H1 (cell line): ENCODE results near the gene CACNA1B. TPM values are rescaled to one million over a fixed set of nuclear protein-coding genes. Genes with fewer than 3 reads are reported as not detected.

Experiments used
- CTCF ChIA-PET: fragments of 300-600 bp; sonication (Branson Sonifier 250); formaldehyde crosslinking; loops from one replicate; lab custom pipeline; 2021; ENCODE audit not compliant: partially characterized antibody; lab: Charles Lee
- POLR2A ChIA-PET: fragments of 300-600 bp; sonication (Branson Sonifier 250); formaldehyde crosslinking; loops from one replicate; lab custom pipeline; 2021; ENCODE audit warnings: inconsistent platforms; ENCODE audit not compliant: partially characterized antibody; lab: Charles Lee
- DNase-seq, 2 experiments: peaks; one replicate each; pipeline versions ENCODE4 v3.0.0 to v3.0.0-alpha.2; 2010 to 2022; ENCODE audit warnings: low spot score in 2 of 2, low read depth in 1 of 2, mixed read lengths in 1 of 2
- FAIRE-seq: peaks from 2 replicates; lab custom pipeline; 2011; peaks lifted over from hg19 to GRCh38; lab: Jason Lieb, UNC
- H2AFZ ChIP-seq: 2 replicates; pipeline ENCODE4 v1.8.1; 2012; ENCODE audit warnings: low read length, inconsistent platforms
- H2AK5ac ChIP-seq: 2 replicates; pipeline ENCODE4 v1.6.1; 2013; ENCODE audit warnings: low read depth, low read length
- H2BK120ac ChIP-seq: replicated peaks from 2 replicates; pipeline ENCODE3; 2013; ENCODE audit warnings: low read depth, low read length, inconsistent platforms
- H2BK12ac ChIP-seq: 2 replicates; pipeline ENCODE4 v1.6.1; 2013; ENCODE audit warnings: low read depth, low read length
- H2BK15ac ChIP-seq: 2 replicates; pipeline ENCODE4 v1.6.1; 2013; ENCODE audit warnings: low read length
- H2BK20ac ChIP-seq: 2 replicates; pipeline ENCODE4 v1.6.1; 2013; ENCODE audit warnings: low read length
- H2BK5ac ChIP-seq: 2 replicates; pipeline ENCODE4 v1.6.1; 2013; ENCODE audit warnings: low read depth, low read length
- H3K14ac ChIP-seq: 2 replicates; pipeline ENCODE4 v1.6.1; 2013; ENCODE audit warnings: inconsistent platforms; ENCODE audit not compliant: insufficient read length
- H3K18ac ChIP-seq: 2 replicates; pipeline ENCODE4 v1.6.1; 2013; ENCODE audit warnings: low read length; ENCODE audit errors: extremely low read depth
- H3K23ac ChIP-seq: 2 replicates; pipeline ENCODE4 v1.6.1; 2013; ENCODE audit warnings: inconsistent platforms; ENCODE audit not compliant: insufficient read length
- H3K23me2 ChIP-seq: 2 replicates; pipeline ENCODE4 v1.6.1; 2013; ENCODE audit warnings: low read depth, low read length
- H3K27ac ChIP-seq: 2 replicates; pipeline ENCODE4 v1.6.1; 2011; ENCODE audit warnings: low read depth, low read length, inconsistent platforms
- H3K27me3 ChIP-seq, 4 experiments: replicated peaks in 1 of 4; 1 replicate in 1 of 4; 2 replicates in 3 of 4; pipeline versions ENCODE4 v1.6.1 to v1.8.1; 2011 to 2013; ENCODE audit warnings: low read length in 3 of 4, mild to moderate bottlenecking in 3 of 4, inconsistent platforms in 2 of 4, mixed read lengths in 2 of 4, moderate library complexity in 1 of 4; ENCODE audit not compliant: control insufficient read depth in 3 of 4, insufficient read depth in 3 of 4; ENCODE audit errors: extremely low read depth in 1 of 4
- H3K36me3 ChIP-seq, 4 experiments: 2 replicates each; pipeline versions ENCODE4 v1.6.1 to v1.8.1; 2011 to 2013; ENCODE audit warnings: mild to moderate bottlenecking in 4 of 4, low read length in 3 of 4, moderate library complexity in 2 of 4, control low read depth in 1 of 4, inconsistent platforms in 1 of 4; ENCODE audit not compliant: insufficient read depth in 4 of 4, control insufficient read depth in 2 of 4
- H3K4ac ChIP-seq: replicated peaks from 2 replicates; pipeline ENCODE3; 2013; ENCODE audit warnings: low read length, low read depth, mixed read lengths, inconsistent platforms; ENCODE audit not compliant: insufficient read length
- H3K4me1 ChIP-seq, 4 experiments: replicated peaks in 1 of 4; 1 replicate in 1 of 4; 2 replicates in 3 of 4; pipeline versions ENCODE4 v1.6.1 to v1.8.1; 2011 to 2013; ENCODE audit warnings: low read length in 3 of 4, inconsistent platforms in 2 of 4, mixed read lengths in 1 of 4; ENCODE audit not compliant: insufficient read depth in 4 of 4, control insufficient read depth in 3 of 4
- H3K4me2 ChIP-seq, 2 experiments: 2 replicates each; pipeline versions ENCODE4 v1.6.1 to v1.8.1; 2011 to 2013; ENCODE audit warnings: low read depth in 2 of 2, low read length in 2 of 2, control low read depth in 1 of 2, inconsistent platforms in 1 of 2, mild to moderate bottlenecking in 1 of 2; ENCODE audit not compliant: insufficient read depth in 1 of 2
- H3K4me3 ChIP-seq, 4 experiments: fragments of 200-600, 300-600 bp in 1 of 4; sonication (generic), shearing (Covaris generic), sonication (Bioruptor Twin) in 1 of 4; 2 replicates each; pipeline versions ENCODE4 v1.5.1 to v1.8.1; 2011 to 2016; ENCODE audit warnings: low read length in 4 of 4, low read depth in 3 of 4, control low read depth in 2 of 4, inconsistent platforms in 2 of 4, mild to moderate bottlenecking in 2 of 4, mixed read lengths in 1 of 4, moderate library complexity in 1 of 4; ENCODE audit not compliant: insufficient read depth in 2 of 4; ENCODE audit errors: extremely low read depth in 1 of 4
- H3K56ac ChIP-seq: replicated peaks from 2 replicates; pipeline ENCODE3; 2013; ENCODE audit warnings: low read depth, mild to moderate bottlenecking, mixed read lengths, low read length, inconsistent platforms; ENCODE audit not compliant: insufficient read length
- H3K79me1 ChIP-seq: 2 replicates; pipeline ENCODE4 v1.6.1; 2013; ENCODE audit warnings: low read depth, low read length, control low read depth
- H3K79me2 ChIP-seq, 2 experiments: 2 replicates each; pipeline versions ENCODE4 v1.6.1 to v1.8.1; 2012 to 2013; ENCODE audit warnings: low read length in 2 of 2, mild to moderate bottlenecking in 2 of 2, inconsistent platforms in 1 of 2; ENCODE audit not compliant: insufficient read depth in 2 of 2, control insufficient read depth in 1 of 2
- H3K9ac ChIP-seq, 4 experiments: replicated peaks in 1 of 4; 1 replicate in 1 of 4; 2 replicates in 3 of 4; pipeline versions ENCODE4 v1.6.1 to v1.8.1; 2011 to 2013; ENCODE audit warnings: low read depth in 3 of 4, low read length in 3 of 4, control low read depth in 2 of 4, mild to moderate bottlenecking in 2 of 4, moderate library complexity in 2 of 4, inconsistent platforms in 1 of 4; ENCODE audit errors: extremely low read depth in 1 of 4
- H3K9me3 ChIP-seq, 2 experiments: 2 replicates each; pipeline versions ENCODE4 v1.6.1 to v1.8.1; 2012 to 2013; ENCODE audit warnings: mild to moderate bottlenecking in 2 of 2, moderate library complexity in 2 of 2, control low read depth in 1 of 2, inconsistent platforms in 1 of 2, low read depth in 1 of 2, low read length in 1 of 2, mixed read lengths in 1 of 2; ENCODE audit not compliant: insufficient read depth in 2 of 2
- H4K20me1 ChIP-seq, 2 experiments: replicated peaks in 1 of 2; 2 replicates each; pipeline versions ENCODE3 to v1.8.1; 2011 to 2013; ENCODE audit warnings: inconsistent platforms in 2 of 2, low read length in 2 of 2, mild to moderate bottlenecking in 1 of 2; ENCODE audit not compliant: insufficient read depth in 2 of 2, control insufficient read depth in 1 of 2
- H4K5ac ChIP-seq: 2 replicates; pipeline ENCODE4 v1.6.1; 2013; ENCODE audit warnings: low read length, low read depth, mixed read lengths, inconsistent platforms; ENCODE audit not compliant: insufficient read length
- H4K8ac ChIP-seq: 2 replicates; pipeline ENCODE4 v1.8.0; 2013; ENCODE audit warnings: mild to moderate bottlenecking, moderate library complexity, low read length, inconsistent platforms; ENCODE audit not compliant: insufficient read depth; ENCODE audit errors: extremely low read depth
- H4K91ac ChIP-seq: replicated peaks from 2 replicates; pipeline ENCODE3; 2013; ENCODE audit warnings: low read length, mixed read lengths, inconsistent platforms; ENCODE audit not compliant: insufficient read length
- CBX5 ChIP-seq: fragments of 300-800, 300-1000 bp; sonication (generic); IDR thresholded peaks from 2 replicates; pipeline ENCODE4 v1.7.1; 2016; ENCODE audit warnings: antibody characterized with exemption, low read length, low read depth
- CREB1 ChIP-seq: IDR thresholded peaks from 2 replicates; pipeline ENCODE4 v1.6.1; 2012; ENCODE audit warnings: inconsistent platforms
- EGR1 ChIP-seq: IDR thresholded peaks from 2 replicates; pipeline ENCODE4 v1.6.1; 2011; ENCODE audit warnings: low read depth, low read length, borderline replicate concordance
- FOSL1 ChIP-seq: IDR thresholded peaks from 2 replicates; pipeline ENCODE4 v1.6.1; 2011; ENCODE audit warnings: mild to moderate bottlenecking, low read depth, low read length, moderate library complexity; ENCODE audit not compliant: insufficient read depth
- JUN ChIP-seq: IDR thresholded peaks from 2 replicates; pipeline ENCODE4 v1.6.1; 2011; ENCODE audit warnings: low read depth, mild to moderate bottlenecking, improper control_type of control experiment, low read length
- SIN3A ChIP-seq, 2 experiments: IDR thresholded peaks in 1 of 2; conservative IDR thresholded peaks in 1 of 2; 2 replicates each; pipeline ENCODE4 v1.6.1; 2011 to 2012; ENCODE audit warnings: low read length in 2 of 2, improper control_type of control experiment in 1 of 2, low read depth in 1 of 2, mild to moderate bottlenecking in 1 of 2
- SIRT6 ChIP-seq: IDR thresholded peaks from one replicate; pipeline ENCODE4 v1.7.1; 2012; ENCODE audit warnings: low read length, inconsistent platforms
- SUZ12 ChIP-seq: fragments of 200-600 bp; sonication (generic); IDR thresholded peaks from 2 replicates; pipeline ENCODE4 v1.6.1; 2012; ENCODE audit warnings: mild to moderate bottlenecking, inconsistent platforms, low read length, moderate library complexity, mixed read lengths
- TCF12 ChIP-seq: IDR thresholded peaks from 2 replicates; pipeline ENCODE4 v1.6.1; 2011; ENCODE audit warnings: low read depth, mild to moderate bottlenecking, low read length
- WGBS, 2 experiments: shearing (Covaris generic) in 1 of 2; methylation state at CpG; one replicate each; pipeline versions ENCODE4 v1.1.6 to v1.1.7; 2013 to 2015; ENCODE audit warnings: low lambda C conversion rate in 2 of 2, mixed read lengths in 2 of 2, inconsistent platforms in 1 of 2, low coverage in 1 of 2, missing lambda C conversion rate in 1 of 2; ENCODE audit not compliant: insufficient replicate concordance in 2 of 2, insufficient coverage in 1 of 2, insufficient read length in 1 of 2; ENCODE audit errors: extremely low coverage in 1 of 2, missing lambda C conversion rate in 1 of 2; 5-methylcytosine and 5-hydroxymethylcytosine counted together
- polyA plus RNA-seq, 7 experiments: library from polyadenylated mRNA; depleted of rRNA in 3 of 7; stranded (reverse) in 5 of 7; unstranded in 2 of 7; fragments of >200 nt in 5 of 7; fragments of 200-250 nt in 2 of 7; gene quantifications; 1 replicate in 5 of 7; 2 replicates in 1 of 7; 4 replicates in 1 of 7; pipeline versions ENCODE4 v1.2.1 to v1.2.3, GENCODE V29; 2011 to 2013; ENCODE audit warnings: missing spikeins in 2 of 7, mixed read lengths in 2 of 7
- total RNA-seq: library from RNA; stranded (reverse); fragmentation: NEBNext Ultra II Directional; extraction: Animal tissue kit (Norgen Biotek cat#: 25700); gene quantifications from 2 replicates; pipeline ENCODE4 v1.2.1, GENCODE V29; 2021
- TF ChIP-seq, protein P1 (sequence below): IDR thresholded peaks from 2 replicates; pipeline ENCODE4 v1.6.1; 2012; ENCODE audit warnings: low read length, inconsistent platforms

Gene CACNA1B
- total and polyA plus RNA-seq, 2 of the 8 experiments (the other 6 are each of a cell fraction or from before 2014, with no cell fraction given), result 1.5 to 5.7 TPM

DNA sequence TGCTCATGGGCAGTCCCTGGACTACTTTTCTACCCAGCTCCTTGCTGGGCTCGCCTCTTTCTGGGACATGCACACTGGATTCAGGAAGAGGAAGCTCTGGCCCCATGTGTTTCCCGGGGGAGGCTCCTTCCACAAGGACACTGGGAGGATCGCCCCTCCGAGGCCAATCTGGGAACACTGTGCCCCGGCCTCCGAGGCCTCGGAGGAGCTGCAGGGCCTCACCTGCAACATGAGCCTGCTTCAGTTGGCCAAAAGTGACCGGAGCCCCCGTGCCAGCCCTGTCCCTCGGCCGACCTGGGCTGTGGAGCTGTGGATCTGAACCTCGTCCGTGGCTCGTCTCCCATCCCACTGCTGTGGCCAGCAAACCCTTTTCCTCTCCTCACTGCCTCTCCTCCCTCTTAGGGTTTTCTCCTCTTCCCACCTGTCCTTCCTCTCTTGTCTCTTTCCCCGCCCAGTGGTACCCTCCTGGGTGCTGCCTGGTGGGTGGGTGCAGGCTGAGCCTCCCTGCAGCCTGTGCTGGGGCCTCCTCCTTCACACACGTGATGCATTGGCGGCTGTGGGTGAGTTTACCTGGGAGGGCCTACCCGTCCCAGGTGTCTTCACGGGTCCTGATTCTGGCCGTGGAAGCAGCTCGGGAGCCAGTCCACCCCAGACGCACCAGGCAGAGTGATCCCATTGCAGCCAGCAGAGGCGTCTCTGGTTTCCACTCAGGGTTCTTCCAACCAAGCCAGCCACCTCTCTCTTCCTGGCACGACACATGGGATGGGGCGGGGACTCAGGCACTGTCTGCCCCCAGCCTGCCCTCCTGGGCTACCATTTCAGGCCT, 241.8 kb downstream of the CACNA1B start:
- Histone ChIP-seq H3K9me3 (peaks cover 73 to 96% of the 10 kb centered on the region in 2 experiments), H3K18ac (no peak overlapping the region), H2BK15ac (no peak overlapping the region), H3K4me3 (no peak overlapping the region), H2BK5ac (no peak overlapping the region), H4K20me1 (no peaks in the 10 kb centered on the region), H4K5ac (no peak overlapping the region), H3K4me2 (no peak overlapping the region), H3K9ac (no peak overlapping the region), H3K79me1 (no peaks in the 10 kb centered on the region), H2BK120ac (no peak overlapping the region), H4K91ac (no peak overlapping the region), H3K79me2 (no peaks in the 10 kb centered on the region), H3K4ac (no peak overlapping the region), H2BK12ac (no peak overlapping the region), H2AK5ac (no peak overlapping the region), H3K23me2 (no peaks in the 10 kb centered on the region; the same call in 1 of the 2 replicates), H3K27me3 (no peaks in the 10 kb centered on the region), H3K56ac (no peak overlapping the region), H2BK20ac (no peak overlapping the region), H2AFZ (no peak overlapping the region), H3K4me1 (no peaks in the 10 kb centered on the region), H3K36me3 (peaks cover 0 to 8% (median 0%) of the 10 kb centered on the region in 4 experiments; a peak in 1 of 8 replicates), H3K14ac (no peak overlapping the region), H3K23ac (no peak overlapping the region), H3K27ac (no peak overlapping the region), H4K8ac (no peak overlapping the region)
- TF ChIP-seq, protein P1, sequence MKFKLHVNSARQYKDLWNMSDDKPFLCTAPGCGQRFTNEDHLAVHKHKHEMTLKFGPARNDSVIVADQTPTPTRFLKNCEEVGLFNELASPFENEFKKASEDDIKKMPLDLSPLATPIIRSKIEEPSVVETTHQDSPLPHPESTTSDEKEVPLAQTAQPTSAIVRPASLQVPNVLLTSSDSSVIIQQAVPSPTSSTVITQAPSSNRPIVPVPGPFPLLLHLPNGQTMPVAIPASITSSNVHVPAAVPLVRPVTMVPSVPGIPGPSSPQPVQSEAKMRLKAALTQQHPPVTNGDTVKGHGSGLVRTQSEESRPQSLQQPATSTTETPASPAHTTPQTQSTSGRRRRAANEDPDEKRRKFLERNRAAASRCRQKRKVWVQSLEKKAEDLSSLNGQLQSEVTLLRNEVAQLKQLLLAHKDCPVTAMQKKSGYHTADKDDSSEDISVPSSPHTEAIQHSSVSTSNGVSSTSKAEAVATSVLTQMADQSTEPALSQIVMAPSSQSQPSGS, result no peak
- TF ChIP-seq SIRT6 (no peak), CBX5 (no peak), JUN (no peak), SUZ12 (no peak), SIN3A (conservative IDR thresholded peaks at IDR 0.05 in 1 of 2, IDR thresholded peaks at IDR 0.05 in 1 of 2; ENCODE audit: low read depth in 1 of 2, low read length in 2 of 2) (no peak), EGR1 (no peak), TCF12 (no peak), CREB1 (no peak), FOSL1 (no peak)
- no peak for DNase-seq
- ChIA-PET POLR2A (no interaction called here), CTCF (interaction anchor here (0.6 to 0.8 kb wide), 3 partner anchors 18 to 420 kb away, joined by 3 to 4 read pairs (median 3); no protein-coding TSS in a partner anchor)
- WGBS, 2 experiments, result 91% methylated on average over 16 of the region's 25 CpGs; no CpG with 5 or more reads in 1 of the 2 experiments
- FAIRE-seq, result no peak
